ENCODE data around the gene NDUFB10.
"Not testable (repeated sequence)": the region's sequence is repeated elsewhere in the genome, so short reads cannot be mapped to it uniquely, and the experiment has no call there.

Gene NDUFB10

GRCh38 chr16:1947369-1947670 is 12.0 kb upstream of the NDUFB10 start:
- no peak for DNase-seq

GRCh38 chr16:1949507-1949906 is 9.8 kb upstream of the NDUFB10 start:
- no peak for DNase-seq

DNA sequence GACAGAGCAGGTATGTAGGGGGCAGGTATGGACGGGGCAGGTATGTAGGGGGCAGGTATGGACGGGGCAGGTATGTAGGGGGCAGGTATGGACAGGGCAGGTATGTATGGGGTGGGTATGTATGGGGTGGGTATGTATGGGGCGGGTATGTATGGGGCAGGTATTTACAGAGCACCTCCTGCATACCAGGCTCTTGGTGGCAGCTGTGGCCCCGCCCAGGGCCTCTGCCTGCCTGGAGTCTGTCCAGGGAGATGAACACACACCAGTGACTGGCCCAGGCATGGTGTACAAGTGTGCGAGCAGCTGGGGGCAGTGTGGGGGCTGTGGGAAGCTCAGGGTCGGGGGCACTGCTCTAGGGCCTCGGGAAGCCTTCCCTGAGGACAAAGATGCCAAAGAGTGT is 9.3 kb upstream of the NDUFB10 start:
- no peak for DNase-seq

DNA sequence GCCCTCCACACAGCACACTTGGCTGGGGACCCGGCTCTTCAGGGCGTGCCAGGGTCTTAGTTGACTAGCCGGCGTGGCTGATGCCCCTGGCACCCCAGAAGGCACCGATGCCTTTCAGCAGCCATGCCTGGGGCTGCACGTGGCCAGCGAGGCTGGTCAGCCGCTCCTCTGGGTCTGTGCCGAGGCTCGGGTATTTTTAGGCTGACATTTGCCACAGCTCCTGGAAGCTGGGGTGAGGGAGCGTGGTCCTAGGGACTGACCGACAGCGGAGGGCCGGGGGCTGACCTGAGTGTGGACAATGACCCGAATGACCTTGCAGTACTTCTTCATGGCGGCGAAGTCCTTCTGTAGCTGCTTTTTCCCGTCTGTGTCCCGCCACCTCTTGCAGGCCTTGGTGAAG is 8.8 kb upstream of the NDUFB10 start:
- no peak for DNase-seq

GRCh38 chr16:1953734-1954133 is 5.6 kb upstream of the NDUFB10 start:
- no peak for DNase-seq

- not testable (repeated sequence) for DNase-seq
Measured at GRCh38 chr16:1957434-1958142, 1.8 kb upstream of the NDUFB10 start.

GRCh38 chr16:1958143-1958491 is 1.2 kb upstream of the NDUFB10 start:
- DNase-seq: not testable (repeated sequence)

- no peak for DNase-seq
Measured at GRCh38 chr16:1958715-1959268, 546 bp upstream of the NDUFB10 start.

DNA sequence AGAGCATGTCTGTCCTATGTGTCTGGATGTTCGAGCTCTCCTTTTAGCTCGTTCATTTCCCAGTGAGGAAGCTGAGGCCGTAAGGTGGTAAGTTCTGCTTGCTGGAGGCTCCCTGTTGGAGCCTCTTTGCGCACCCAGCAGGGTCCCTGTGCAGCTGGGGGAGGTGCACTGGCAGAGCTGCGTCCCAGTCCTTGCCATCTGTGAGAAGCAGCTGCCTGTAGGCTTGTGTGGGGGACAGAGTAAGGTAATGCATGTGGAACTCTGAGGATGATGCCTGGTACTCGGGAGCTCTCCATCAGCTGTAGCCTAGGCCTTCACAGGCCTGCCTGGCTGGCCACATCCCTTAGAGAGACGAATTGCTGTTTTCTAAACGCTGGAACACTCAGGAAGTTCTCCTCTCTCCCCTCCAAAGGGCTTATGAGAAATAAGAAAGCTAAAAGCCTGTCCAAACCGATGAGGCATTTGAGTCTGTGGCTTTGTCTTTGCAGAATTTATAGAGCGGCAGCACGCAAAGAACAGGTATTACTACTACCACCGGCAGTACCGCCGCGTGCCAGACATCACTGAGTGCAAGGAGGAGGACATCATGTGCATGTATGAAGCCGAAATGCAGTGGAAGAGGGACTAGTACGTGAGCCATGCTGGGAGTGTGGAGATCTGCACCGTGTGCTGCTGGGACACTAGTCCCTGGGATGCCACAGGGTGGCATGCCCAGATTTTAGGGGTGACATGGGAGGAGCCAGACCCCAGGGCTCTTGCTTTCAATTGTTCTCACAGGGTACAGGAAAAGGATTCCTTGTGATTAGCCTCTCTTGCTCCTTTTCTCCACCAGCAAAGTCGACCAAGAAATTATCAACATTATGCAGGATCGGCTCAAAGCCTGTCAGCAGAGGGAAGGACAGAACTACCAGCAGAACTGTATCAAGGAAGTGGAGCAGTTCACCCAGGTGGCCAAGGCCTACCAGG is 1.6 kb downstream of the NDUFB10 start:
- no peak for DNase-seq

DNA sequence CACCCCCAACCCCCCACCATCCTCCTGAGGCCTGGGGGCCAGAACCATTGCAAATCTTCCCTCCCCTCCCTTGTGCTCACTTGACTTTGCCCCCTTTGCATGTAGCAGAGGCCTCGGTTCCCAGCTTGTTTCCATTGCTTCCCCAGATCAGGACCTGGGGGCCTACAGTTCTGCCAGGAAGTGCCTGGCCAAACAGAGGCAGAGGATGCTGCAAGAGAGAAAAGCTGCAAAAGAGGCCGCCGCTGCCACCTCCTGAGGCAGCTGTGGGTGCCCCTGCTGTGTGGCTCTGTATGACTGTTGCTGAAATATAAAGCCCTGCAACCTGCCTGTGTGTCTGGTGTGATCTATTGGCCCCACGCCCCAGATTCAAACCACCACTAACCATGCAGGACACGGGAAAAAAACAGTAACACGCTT is 2.3 kb downstream of the NDUFB10 start:
- no peak for DNase-seq

GRCh38 chr16:1962161-1963153 is 3.1 kb downstream of the NDUFB10 start:
- DNase-seq: not testable (repeated sequence)

DNA sequence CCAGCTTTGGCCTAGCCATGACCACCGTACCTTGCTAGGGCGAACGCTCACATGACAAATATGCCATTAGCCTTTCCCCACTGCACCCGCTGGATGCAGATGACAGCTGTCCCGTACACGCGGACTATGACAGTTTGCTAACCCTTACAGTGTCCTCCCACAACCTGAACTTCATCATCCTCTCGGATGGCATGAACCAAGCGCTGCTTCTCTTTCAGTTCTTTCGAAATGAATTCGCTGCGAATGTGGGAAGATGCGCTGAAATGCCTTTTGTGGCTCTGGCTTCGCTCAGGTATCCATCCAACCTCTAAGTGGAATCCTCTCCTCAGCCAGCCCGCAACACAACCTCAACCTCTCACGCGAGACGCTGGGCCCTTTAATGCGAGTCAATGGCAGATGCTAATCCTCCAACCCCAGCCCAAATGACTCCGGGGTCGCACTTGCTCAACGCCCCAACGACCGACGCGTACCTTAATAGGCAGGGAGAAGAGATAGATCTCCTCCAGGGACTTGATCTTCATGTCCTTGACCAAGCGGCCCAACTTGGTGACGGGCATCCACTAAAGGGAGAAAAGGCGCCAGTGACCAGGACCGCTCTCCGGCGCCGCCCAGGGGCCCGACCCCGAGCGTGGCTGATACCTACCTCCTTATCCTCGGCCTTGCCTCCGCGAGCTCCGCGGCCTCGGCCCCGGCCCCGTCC is 4.6 kb downstream of the NDUFB10 start:
- DNase-seq: peak; percentile 36

DNA sequence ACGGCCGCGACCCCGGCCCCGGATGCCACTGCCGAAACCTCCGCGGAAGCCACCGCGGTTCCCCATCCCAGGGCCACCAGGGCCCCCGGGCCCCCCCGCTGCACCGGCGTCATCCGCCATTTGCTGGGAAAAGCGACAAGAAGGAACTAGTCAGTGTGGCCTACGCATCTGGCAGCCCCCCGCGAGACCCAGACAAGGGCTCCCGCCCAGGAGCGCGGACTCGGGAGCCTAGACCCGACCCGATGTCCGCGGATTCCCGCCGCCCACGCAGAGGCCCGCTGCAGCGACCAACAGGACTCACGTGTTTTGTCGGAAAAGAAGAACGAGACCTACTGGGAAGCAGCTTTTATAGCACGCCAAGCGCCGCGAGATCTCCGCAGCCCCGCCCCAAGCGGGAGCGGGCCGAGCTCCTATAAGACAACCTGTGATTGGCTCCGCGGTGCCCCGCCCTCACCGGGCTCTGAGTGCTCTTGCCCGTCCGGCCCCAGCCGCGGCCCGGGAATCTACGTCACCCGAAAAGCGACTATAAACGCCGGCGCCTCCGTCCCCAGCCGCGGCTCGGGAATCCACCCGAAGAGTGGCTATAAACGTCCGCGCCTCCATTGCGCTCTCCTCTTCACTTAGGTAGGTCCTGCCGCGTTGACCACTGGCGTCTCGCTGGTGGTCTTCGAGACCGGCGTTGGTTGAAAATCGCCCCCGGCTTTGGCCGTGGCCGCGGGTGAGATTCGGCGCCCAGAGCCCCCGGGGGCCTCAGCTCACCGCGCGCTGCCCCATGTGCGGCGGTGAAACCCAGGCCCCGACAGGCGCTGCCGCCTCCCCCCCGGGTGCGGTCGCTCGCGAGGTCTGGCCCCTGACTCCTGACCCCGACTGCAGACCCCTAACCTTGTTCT is 5.4 kb downstream of the NDUFB10 start, which contains the start of gene RPS2:
Gene RPS2 (minus strand): TSS at position 321 of the 890 bp plus-strand sequence. CDS start 201 bp downstream, at position 120.
- peak; percentile 95 for DNase-seq

GRCh38 chr16:1965396-1966001 is 6.2 kb downstream of the NDUFB10 start:
- no peak for DNase-seq

DNA sequence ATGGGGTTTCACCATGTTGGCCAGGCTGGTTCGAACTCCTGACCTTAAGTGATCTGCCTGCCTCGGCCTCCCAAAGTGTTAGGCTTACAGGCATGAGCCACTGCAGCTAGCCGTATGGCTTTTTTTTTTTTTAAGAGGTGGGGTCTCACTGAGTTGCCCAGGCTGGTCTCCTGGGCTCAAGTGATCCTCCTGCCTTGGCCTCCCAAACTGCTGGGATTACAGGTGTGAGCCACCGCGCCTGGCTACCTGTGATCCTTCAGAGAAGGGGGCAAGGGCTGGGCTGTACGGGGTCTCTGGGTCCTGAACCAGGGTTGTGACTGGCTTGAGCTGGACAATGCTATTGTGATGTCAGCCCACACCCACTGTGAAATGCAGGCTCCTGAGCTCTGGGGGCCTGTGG is 7.1 kb downstream of the NDUFB10 start, which contains the start of gene RNF151:
Gene RNF151 (plus strand): TSS at position 397 of the 400 bp plus-strand sequence. CDS start 26 bp downstream, outside the sequence.
- DNase-seq: no peak

DNA sequence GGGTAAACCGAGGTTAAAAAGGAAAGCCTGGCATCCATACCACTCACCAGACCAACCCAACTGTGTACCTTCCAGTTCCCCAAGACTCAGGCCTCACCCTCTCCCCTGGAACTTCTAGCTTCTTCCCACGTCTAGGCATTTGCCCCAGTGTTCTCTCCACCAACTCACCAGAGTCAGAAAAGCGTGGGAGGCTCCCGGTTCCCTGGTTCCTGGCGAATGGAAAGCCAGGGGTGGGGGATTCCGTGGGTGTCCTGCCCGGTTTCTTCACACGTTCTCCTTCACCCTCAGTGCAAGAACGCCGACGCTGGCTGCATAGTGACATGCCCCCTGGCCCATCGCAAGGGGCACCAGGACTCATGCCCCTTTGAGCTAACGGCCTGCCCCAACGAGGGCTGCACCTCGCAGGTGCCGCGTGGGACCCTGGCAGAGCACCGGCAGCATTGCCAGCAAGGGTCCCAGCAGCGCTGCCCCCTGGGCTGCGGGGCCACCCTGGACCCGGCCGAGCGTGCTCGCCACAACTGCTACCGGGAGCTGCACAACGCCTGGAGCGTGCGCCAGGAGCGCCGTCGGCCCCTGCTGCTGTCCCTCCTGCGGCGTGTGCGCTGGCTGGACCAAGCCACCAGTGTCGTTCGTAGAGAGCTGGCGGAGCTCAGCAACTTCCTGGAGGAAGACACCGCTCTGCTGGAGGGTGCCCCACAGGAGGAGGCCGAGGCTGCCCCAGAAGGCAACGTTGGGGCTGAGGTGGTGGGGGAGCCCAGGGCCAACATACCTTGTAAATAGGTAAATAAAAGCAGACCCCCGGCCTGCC is 9.0 kb downstream of the NDUFB10 start:
- no peak for DNase-seq

- peak; percentile 93 for DNase-seq
Measured at GRCh38 chr16:1971796-1972489, 12.6 kb downstream of the NDUFB10 start, which contains the start of gene TBL3. Gene TBL3, plus strand, starts transcription at chr16:1972053. Its CDS starts 112 bp downstream, at chr16:1972165.

DNA sequence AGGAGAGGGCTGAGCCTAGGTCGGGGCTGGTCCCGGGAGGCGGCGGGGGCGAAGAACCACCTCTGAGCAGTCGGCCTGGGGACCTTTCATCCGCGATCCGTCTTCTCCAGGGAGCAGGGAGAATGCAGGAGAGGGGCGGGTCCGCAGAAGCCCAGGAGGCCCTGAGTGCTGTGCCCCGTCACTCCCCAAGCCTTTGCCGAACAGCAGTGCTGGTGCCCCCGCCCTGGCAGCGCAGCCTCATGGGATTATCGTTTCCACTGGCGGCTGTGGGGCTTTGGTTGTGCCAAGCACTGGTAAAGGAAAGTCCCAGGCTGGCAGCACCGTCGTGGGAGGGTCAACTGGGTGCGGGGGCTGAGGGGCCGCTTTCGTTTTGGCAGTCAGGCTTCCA is 13.1 kb downstream of the NDUFB10 start:
- no peak for DNase-seq
